Measurements from ENCODE around the gene SLC18A2.

DNA sequence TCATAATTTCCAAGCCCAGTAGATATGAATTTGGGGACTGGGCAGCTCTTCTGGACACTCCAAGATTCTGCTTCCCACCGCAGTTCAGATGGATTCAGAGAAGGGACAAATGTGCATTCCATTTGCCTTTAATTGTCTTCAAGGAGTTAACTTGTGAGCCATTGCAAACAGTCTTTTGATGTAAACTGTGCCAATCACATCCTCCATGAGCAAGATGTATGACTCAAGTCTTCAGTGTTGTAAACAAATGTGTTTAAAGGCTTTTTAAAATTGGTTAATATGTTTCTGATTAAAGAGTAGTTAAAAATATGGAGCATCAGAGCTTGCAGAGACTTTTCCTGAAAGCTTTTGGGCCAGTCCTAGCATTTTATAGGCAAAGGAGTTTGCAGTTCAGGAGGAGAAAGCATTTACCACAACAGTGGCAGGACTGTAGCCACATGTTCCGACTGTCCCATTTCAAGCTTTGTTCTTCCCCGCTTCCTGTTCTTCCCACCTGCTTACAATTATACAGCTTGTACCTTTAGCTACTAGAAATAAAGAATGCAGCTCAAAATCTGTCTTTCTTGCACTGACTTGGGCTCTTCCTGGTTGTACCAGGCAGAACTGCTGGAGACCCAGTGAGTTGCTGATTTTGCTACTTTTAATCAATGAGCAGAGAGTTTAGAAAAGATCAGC is 6.2 kb downstream of the SLC18A2 start:
- TF ChIP-seq CTCF (IDR thresholded peaks at IDR 0.05; ENCODE audit: low read length) (no peak), EZH2 (optimal IDR thresholded peaks at IDR 0.05; ENCODE audit: low read depth, low read length) (no peak), EZH2phosphoT487 (IDR thresholded peaks at IDR 0.05; ENCODE audit: low read length) (no peak)

Data from MM.1S (cell line).